HG02642 (cell line): Measurements from ENCODE around the gene AGTR1.
"Not testable (repeated sequence)": the region's sequence is repeated elsewhere in the genome, so short reads cannot be mapped to it uniquely, and the experiment has no call there.

Experiments
- ATAC-seq: cut with Tn5 transposase; IDR thresholded peaks from one replicate; pipeline ENCODE4 v1.9.1; 2021; ENCODE audit warnings: mild to moderate bottlenecking; ENCODE audit not compliant: unreplicated experiment, poor library complexity

AGTR1 gene

GRCh38 chr3:148717885-148718561 lies 20.3 kb downstream of the AGTR1 start:
- no peak for ATAC-seq

DNA sequence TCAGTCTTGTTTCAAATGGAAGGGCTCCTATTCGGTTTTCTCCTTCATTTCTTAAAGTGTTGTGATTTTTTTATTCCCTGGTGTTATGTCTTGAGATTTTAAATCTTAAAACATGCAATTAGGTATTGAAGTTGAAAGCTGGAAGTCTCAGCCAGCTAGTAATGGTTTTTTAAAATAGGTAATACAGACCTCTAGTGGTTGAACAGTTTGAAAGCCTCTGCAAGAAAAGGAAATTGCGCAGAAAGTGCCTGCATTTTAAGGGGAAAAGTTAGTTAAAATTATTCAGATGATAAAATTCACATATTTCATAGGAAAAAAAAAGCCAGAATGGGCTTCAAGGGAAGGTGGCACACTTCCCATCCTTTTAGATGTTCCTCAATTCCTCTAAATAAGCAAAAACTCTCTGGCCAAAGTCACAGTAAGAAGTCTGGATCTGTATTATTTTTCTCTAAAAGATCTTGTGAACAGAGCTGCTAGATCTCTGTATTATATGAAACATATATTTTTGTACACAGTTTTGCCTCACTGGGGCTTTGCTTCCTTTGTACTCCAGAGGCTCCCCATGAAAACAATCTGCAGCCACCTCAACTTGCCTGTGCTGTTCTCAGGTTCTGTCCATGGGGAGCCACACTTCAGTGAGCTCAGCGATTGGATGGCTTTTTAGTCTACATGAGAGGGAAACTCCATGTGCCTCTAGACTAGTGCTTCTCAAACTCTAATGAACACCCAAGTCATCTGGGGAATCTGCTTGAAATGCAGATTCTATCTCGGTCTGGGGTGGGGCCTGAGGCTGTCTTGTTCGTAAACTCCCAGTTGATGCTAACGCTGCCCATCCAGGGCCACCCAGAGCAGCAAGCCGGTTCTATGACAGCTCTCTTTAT lies 21.5 kb downstream of the AGTR1 start:
- no peak for ATAC-seq

- ATAC-seq, result no peak
Observed at GRCh38 chr3:148720873-148721272, 23.2 kb downstream of the AGTR1 start.

GRCh38 chr3:148723631-148724030 lies 25.9 kb downstream of the AGTR1 start:
- ATAC-seq, result no peak

GRCh38 chr3:148727231-148727630 lies 29.5 kb downstream of the AGTR1 start:
- peak; percentile 83 for ATAC-seq

- no peak for ATAC-seq
Observed at GRCh38 chr3:148728753-148729152, 31.1 kb downstream of the AGTR1 start.

- ATAC-seq, result no peak
Observed at GRCh38 chr3:148729476-148730055, 31.9 kb downstream of the AGTR1 start.

DNA sequence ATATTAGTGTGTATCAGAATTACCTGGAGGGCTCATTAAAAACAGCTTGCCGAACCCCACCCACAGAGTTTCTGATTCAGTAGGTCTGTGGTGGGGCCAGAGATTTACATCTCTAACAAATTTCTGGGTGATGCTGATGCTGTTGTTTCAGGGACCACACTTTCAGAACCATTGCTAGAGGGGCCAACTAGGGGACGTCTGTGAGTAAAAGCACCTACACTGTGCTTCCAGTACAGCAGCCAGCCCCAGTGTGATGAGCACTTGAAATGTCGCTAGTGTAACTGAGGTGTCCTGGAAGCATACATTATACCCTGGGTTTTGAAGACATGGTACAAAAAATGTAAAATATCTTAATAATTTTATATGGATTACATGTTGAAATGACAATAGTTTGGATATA lies 33.0 kb downstream of the AGTR1 start:
- ATAC-seq, result no peak

DNA sequence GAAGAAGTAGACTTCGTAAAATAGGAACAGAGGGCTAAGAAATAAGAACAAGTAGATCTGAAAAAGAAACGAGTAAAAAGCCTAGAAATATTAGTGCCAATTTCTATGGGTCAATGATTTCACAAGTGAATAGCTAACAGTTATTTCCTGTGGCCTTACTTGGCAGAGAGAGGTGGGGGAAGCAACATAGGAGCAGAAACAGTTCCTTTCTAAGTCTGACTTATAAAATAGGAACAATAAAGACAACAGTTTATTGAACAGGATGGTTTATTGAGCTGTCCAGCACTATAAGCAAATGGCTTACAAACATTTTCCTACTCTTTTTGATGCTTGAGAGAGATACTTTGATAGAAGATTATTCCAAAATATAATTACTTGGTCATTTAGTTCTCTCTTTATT lies 37.9 kb downstream of the AGTR1 start:
- no peak for ATAC-seq

- no peak for ATAC-seq
Observed at GRCh38 chr3:148736086-148736485, 38.4 kb downstream of the AGTR1 start.

GRCh38 chr3:148737104-148737530 lies 39.4 kb downstream of the AGTR1 start:
- ATAC-seq, result no peak

DNA sequence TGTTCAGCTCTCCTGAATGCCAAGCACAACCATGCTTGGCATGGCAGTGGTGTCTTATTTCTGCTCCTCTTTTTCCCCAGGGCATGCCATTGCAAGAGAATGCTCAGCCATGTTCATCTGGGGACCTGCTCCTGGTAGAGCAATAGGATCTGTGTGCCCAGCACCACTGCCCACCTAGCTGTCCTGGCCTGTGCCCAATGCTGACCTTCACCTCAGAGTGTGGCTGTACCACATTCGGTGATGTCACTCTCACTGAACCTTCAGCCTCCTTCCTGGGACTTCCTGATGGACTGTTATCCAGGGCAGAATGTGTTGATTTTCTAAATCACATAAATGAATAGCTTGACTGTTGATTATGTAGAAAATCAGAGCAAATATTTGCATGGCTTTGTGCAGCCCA lies 42.0 kb downstream of the AGTR1 start:
- no peak for ATAC-seq

DNA sequence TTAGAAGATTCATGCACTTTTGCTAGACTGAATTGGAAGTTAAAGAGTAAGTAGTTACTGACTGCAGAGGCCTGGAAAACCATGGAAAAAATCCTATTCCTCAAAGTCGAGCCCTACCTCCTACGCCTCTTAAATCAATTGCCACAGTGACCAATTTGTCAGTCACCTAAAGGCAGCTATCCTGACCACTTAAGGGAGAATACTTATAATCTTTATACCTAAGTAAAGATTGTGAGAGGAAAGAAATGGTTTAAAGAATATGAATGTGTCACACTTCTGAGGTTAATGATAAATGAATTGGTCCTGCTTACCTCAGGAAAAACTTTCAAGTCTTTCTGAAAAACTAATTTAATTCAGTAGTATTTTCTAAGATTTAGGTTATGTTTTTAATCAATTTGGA lies 42.6 kb downstream of the AGTR1 start:
- ATAC-seq, result no peak

GRCh38 chr3:148741219-148741618 lies 43.5 kb downstream of the AGTR1 start:
- ATAC-seq, result no peak

- no peak for ATAC-seq
Observed at GRCh38 chr3:148742118-148742517, 44.4 kb downstream of the AGTR1 start.

GRCh38 chr3:148746053-148746452 lies 48.4 kb downstream of the AGTR1 start:
- no peak for ATAC-seq

DNA sequence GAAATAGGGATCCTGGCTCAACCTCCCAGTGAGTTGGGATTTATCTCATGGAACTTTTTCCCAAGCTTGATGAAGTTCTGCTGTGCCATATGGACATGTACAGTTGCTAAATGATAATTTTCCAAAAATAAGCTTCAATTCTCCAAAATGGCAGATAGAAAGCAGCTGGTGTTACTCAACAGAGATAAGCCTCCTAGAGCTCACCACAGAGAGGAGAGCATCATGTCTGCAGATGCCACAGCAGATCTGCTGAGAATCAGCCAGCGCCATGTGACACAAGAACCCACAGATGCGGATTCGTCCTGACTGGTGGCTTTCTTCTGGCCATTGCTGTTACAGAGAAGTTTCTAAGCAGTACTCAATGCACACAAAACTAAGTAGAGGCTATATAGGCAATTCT lies 50.6 kb downstream of the AGTR1 start:
- no peak for ATAC-seq

- ATAC-seq, result no peak
Observed at GRCh38 chr3:148750296-148750695, 52.6 kb downstream of the AGTR1 start.

GRCh38 chr3:148751461-148751860 lies 53.8 kb downstream of the AGTR1 start:
- ATAC-seq, result no peak

GRCh38 chr3:148753385-148753784 lies 55.7 kb downstream of the AGTR1 start:
- ATAC-seq, result not testable (repeated sequence)

GRCh38 chr3:148755570-148755969 lies 57.9 kb downstream of the AGTR1 start:
- ATAC-seq, result no peak
